CD4-positive, alpha-beta T cell treated with Interleukin-21 for 1 hour (primary cell): ENCODE results near the gene NTNG1.

Experiments used
- DNase-seq: peaks from one replicate; pipeline ENCODE4 v3.0.0-alpha.2; 2020

The NTNG1 gene

GRCh38 chr1:107467811-107468210 lies 327.0 kb downstream of the NTNG1 start:
- no peak for DNase-seq

- DNase-seq: no peak
Observed at GRCh38 chr1:107473065-107473464, 332.2 kb downstream of the NTNG1 start.

- no peak for DNase-seq
Observed at GRCh38 chr1:107474877-107475612, 334.2 kb downstream of the NTNG1 start.

GRCh38 chr1:107477233-107477632 lies 336.4 kb downstream of the NTNG1 start:
- no peak for DNase-seq

- no peak for DNase-seq
Observed at GRCh38 chr1:107479865-107480350, 339.1 kb downstream of the NTNG1 start.

GRCh38 chr1:107480548-107481415 lies 339.9 kb downstream of the NTNG1 start:
- no peak for DNase-seq

- no peak for DNase-seq
Observed at GRCh38 chr1:107481756-107482384, 341.0 kb downstream of the NTNG1 start.

GRCh38 chr1:107483949-107484348 lies 343.1 kb downstream of the NTNG1 start:
- no peak for DNase-seq

GRCh38 chr1:107486349-107486748 lies 345.5 kb downstream of the NTNG1 start:
- DNase-seq: no peak

- no peak for DNase-seq
Observed at GRCh38 chr1:107487506-107487905, 346.7 kb downstream of the NTNG1 start.

- DNase-seq: no peak
Observed at GRCh38 chr1:107491582-107491981, 350.7 kb downstream of the NTNG1 start.

GRCh38 chr1:107493111-107493716 lies 352.4 kb downstream of the NTNG1 start:
- DNase-seq: no peak

- no peak for DNase-seq
Observed at GRCh38 chr1:107494061-107494460, 353.2 kb downstream of the NTNG1 start.

- DNase-seq: no peak
Observed at GRCh38 chr1:107496002-107496401, 355.2 kb downstream of the NTNG1 start.

- no peak for DNase-seq
Observed at GRCh38 chr1:107499139-107499744, 358.4 kb downstream of the NTNG1 start.

- DNase-seq: no peak
Observed at GRCh38 chr1:107501081-107501605, 360.3 kb downstream of the NTNG1 start.

- DNase-seq: no peak
Observed at GRCh38 chr1:107510347-107510746, 369.5 kb downstream of the NTNG1 start.

- no peak for DNase-seq
Observed at GRCh38 chr1:107512836-107513235, 372.0 kb downstream of the NTNG1 start.

- DNase-seq: no peak
Observed at GRCh38 chr1:107514841-107515240, 374.0 kb downstream of the NTNG1 start.

GRCh38 chr1:107515702-107516101 lies 374.9 kb downstream of the NTNG1 start:
- DNase-seq: no peak

GRCh38 chr1:107523061-107523460 lies 382.2 kb downstream of the NTNG1 start:
- DNase-seq: no peak

- no peak for DNase-seq
Observed at GRCh38 chr1:107523736-107524135, 382.9 kb downstream of the NTNG1 start.
